ENCODE data around the gene VEPH1. TPM values are rescaled to one million over a fixed set of nuclear protein-coding genes. Genes with fewer than 3 reads are reported as not detected.

The VEPH1 gene
- total RNA-seq, 1 donor from 2014 or later = 2.7 TPM

DNA sequence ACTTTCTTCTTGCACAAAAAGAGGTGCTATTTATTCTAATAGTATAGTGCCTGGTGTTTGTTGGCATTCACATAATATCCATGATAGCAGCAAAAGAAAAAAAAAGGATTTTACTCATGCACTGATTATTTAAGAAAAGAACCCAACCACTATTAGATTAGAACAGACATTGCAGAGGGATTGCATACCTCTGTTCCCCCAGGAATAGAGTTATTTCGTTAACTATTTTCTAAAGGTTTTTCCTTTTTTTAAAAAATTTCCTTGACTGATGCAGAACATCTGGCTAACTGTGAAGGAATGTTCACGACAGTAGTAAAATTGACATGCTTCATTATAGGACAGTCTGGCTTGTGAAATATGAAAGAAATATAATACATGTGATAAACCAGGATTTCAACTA, 203.1 kb downstream of the VEPH1 start:
- TF ChIP-seq, protein P1, sequence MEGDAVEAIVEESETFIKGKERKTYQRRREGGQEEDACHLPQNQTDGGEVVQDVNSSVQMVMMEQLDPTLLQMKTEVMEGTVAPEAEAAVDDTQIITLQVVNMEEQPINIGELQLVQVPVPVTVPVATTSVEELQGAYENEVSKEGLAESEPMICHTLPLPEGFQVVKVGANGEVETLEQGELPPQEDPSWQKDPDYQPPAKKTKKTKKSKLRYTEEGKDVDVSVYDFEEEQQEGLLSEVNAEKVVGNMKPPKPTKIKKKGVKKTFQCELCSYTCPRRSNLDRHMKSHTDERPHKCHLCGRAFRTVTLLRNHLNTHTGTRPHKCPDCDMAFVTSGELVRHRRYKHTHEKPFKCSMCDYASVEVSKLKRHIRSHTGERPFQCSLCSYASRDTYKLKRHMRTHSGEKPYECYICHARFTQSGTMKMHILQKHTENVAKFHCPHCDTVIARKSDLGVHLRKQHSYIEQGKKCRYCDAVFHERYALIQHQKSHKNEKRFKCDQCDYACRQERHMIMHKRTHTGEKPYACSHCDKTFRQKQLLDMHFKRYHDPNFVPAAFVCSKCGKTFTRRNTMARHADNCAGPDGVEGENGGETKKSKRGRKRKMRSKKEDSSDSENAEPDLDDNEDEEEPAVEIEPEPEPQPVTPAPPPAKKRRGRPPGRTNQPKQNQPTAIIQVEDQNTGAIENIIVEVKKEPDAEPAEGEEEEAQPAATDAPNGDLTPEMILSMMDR (IDR thresholded peaks at IDR 0.05) = no peak
- no peak for TF ChIP-seq POLR2A (IDR thresholded peaks at IDR 0.05)
- TF ChIP-seq POLR2AphosphoS5 (IDR thresholded peaks at IDR 0.05; ENCODE audit: insufficient read depth in 1 of 2, low read depth in 1 of 2) = no peak
- no peaks in the 10 kb centered on the region for H3K4me1 ChIP-seq
- H3K36me3 ChIP-seq = no peaks in the 10 kb centered on the region
- intact Hi-C loops (cut with DNase I) = no loop called here
- H3K9me3 ChIP-seq = no peaks in the 10 kb centered on the region
- DNase-seq (ENCODE audit: extremely low spot score in 2 of 2) = no peak
- H3K27me3 ChIP-seq = no peaks in the 10 kb centered on the region
- H3K27ac ChIP-seq = no peak overlapping the region
- H3K4me3 ChIP-seq = no peak overlapping the region

- Histone ChIP-seq H3K4me1 (no peaks in the 10 kb centered on the region), H3K9me3 (no peaks in the 10 kb centered on the region), H3K27ac (no peak overlapping the region), H3K27me3 (no peaks in the 10 kb centered on the region), H3K4me3 (no peak overlapping the region), H3K36me3 (no peaks in the 10 kb centered on the region)
- intact Hi-C loops (cut with DNase I) = no loop called here
- DNase-seq (ENCODE audit: extremely low spot score in 2 of 2) = no peak
- TF ChIP-seq, protein P1 (IDR thresholded peaks at IDR 0.05) = no peak
- TF ChIP-seq POLR2AphosphoS5 (IDR thresholded peaks at IDR 0.05; ENCODE audit: insufficient read depth in 1 of 2, low read depth in 1 of 2) = no peak
- no peak for TF ChIP-seq POLR2A (IDR thresholded peaks at IDR 0.05)
Observed at GRCh38 chr3:157297328-157297915, 205.8 kb downstream of the VEPH1 start.

GRCh38 chr3:157294953-157295352, 208.3 kb downstream of the VEPH1 start:
- intact Hi-C loops (cut with DNase I) = no loop called here
- no peaks in the 10 kb centered on the region for H3K9me3 ChIP-seq
- peaks cover 6% of the 10 kb centered on the region for H3K4me1 ChIP-seq
- no peaks in the 10 kb centered on the region for H3K27me3 ChIP-seq
- DNase-seq (ENCODE audit: extremely low spot score in 2 of 2) = no peak
- TF ChIP-seq POLR2AphosphoS5 (IDR thresholded peaks at IDR 0.05; ENCODE audit: insufficient read depth in 1 of 2, low read depth in 1 of 2) = no peak
- no peak overlapping the region for H3K27ac ChIP-seq
- H3K4me3 ChIP-seq = no peak overlapping the region
- no peaks in the 10 kb centered on the region for H3K36me3 ChIP-seq

GRCh38 chr3:157294491-157294890, 208.7 kb downstream of the VEPH1 start:
- TF ChIP-seq POLR2AphosphoS5 (IDR thresholded peaks at IDR 0.05; ENCODE audit: insufficient read depth in 1 of 2, low read depth in 1 of 2) = no peak
- TF ChIP-seq, protein P1 (IDR thresholded peaks at IDR 0.05) = no peak
- TF ChIP-seq POLR2A (IDR thresholded peaks at IDR 0.05) = no peak
- intact Hi-C loops (cut with DNase I) = no loop called here
- Histone ChIP-seq H3K27me3 (no peaks in the 10 kb centered on the region), H3K4me1 (peaks cover 6% of the 10 kb centered on the region), H3K36me3 (no peaks in the 10 kb centered on the region), H3K9me3 (no peaks in the 10 kb centered on the region), H3K27ac (no peak overlapping the region), H3K4me3 (no peak overlapping the region)
- no peak for DNase-seq (ENCODE audit: extremely low spot score in 2 of 2)

DNA sequence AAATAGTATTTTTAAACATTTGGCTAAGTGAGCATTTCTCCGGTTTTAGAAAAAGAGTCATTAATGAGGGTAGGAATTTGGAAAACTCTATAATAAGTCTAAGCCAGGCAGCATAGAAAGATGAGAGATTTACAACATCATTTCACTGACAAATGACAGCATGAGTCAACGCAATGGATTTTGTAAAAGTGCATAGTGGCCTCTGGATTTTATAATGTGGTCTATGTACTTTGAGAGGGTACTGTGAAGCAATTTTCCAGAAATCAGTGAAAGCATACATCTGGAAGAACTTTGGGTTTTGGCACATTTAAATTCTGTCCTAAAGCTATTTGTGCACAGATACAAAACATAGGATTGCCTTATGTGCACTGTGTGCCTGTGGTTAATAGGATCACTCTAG, 212.4 kb downstream of the VEPH1 start:
- no peak for DNase-seq (ENCODE audit: extremely low spot score in 2 of 2)
- H3K4me3 ChIP-seq = no peak overlapping the region
- no peaks in the 10 kb centered on the region for H3K9me3 ChIP-seq
- intact Hi-C loops (cut with DNase I) = no loop called here
- peaks cover 6% of the 10 kb centered on the region for H3K4me1 ChIP-seq
- no peaks in the 10 kb centered on the region for H3K36me3 ChIP-seq
- no peaks in the 10 kb centered on the region for H3K27me3 ChIP-seq
- no peak overlapping the region for H3K27ac ChIP-seq
- TF ChIP-seq POLR2A (IDR thresholded peaks at IDR 0.05) (no peak), POLR2AphosphoS5 (IDR thresholded peaks at IDR 0.05; ENCODE audit: insufficient read depth in 1 of 2, low read depth in 1 of 2) (no peak)
- TF ChIP-seq, protein P1 (IDR thresholded peaks at IDR 0.05) = no peak
